Measurements from ENCODE around the gene ARSD. TPM values are rescaled to one million over a fixed set of nuclear protein-coding genes. Genes with fewer than 3 reads are reported as not detected.
A peak's percentile ranks its signal among the peaks of the same experiment; 100 is the strongest.

The ARSD gene
- total and polyA plus RNA-seq, 2 of the 13 experiments (the other 11 are each of a cell fraction or from before 2014, with no cell fraction given) = 4.8 to 6.8 TPM

GRCh38 chrX:2862404-2862803, 66.7 kb downstream of the ARSD start (continued):
- TF ChIP-seq ZNF451 (CRISPR knock-in tag; IDR thresholded peaks at IDR 0.05) (no peak), HIC2 (CRISPR knock-in tag; IDR thresholded peaks at IDR 0.05; ENCODE audit: low read depth) (no peak), ARHGAP35 (CRISPR knock-in tag; IDR thresholded peaks at IDR 0.05; ENCODE audit: borderline replicate concordance) (no peak), PAXIP1 (CRISPR knock-in tag; conservative IDR thresholded peaks at IDR 0.05) (peak; percentile 32)

GRCh38 chrX:2859197-2859797, 69.8 kb downstream of the ARSD start:
- ChIA-PET CTCF (ENCODE audit: low intra/inter-chr PET ratio, low total read pairs) (no interaction called here), POLR2A (no interaction called here)
- FAIRE-seq (no peak), DNase-seq (ENCODE audit: low spot score) (no peak), ATAC-seq (no peak)
- H3K4me2 ChIP-seq (ENCODE audit: low read depth, low read length) = no peak overlapping the region
- H3K79me2 ChIP-seq (ENCODE audit: insufficient read depth, low read length) = no peaks in the 10 kb centered on the region
- intact Hi-C loops (cut with micrococcal nuclease; ENCODE audit: unreplicated experiment) = no loop called here
- H3K27me3 ChIP-seq (ENCODE audit: control insufficient read depth in 1 of 2, insufficient read depth in 2 of 2, low read length in 2 of 2) = no peaks in the 10 kb centered on the region
- peaks cover 0 to 24% of the 10 kb centered on the region in 2 experiments; a peak in 3 of 5 replicates for H3K36me3 ChIP-seq (replicated peaks in 1 of 2; ENCODE audit: control insufficient read depth in 1 of 2, insufficient read depth in 2 of 2, low read length in 2 of 2)
- no peak overlapping the region for H2AFZ ChIP-seq (ENCODE audit: low read length)
- no peak overlapping the region for H3K27ac ChIP-seq (ENCODE audit: extremely low read length, insufficient read depth, low read length)
- no TSS peak for BruUV-seq (replicated peaks)
- in situ Hi-C loops (cut with HindIII; ENCODE audit: extremely low pct_ligation_motif_present, low pct_unique_long_range_greater_than_20kb) = no loop called here
- no peak overlapping the region for H3K9ac ChIP-seq (ENCODE audit: insufficient read depth, low read depth, low read length)
- no peaks in the 10 kb centered on the region for H4K20me1 ChIP-seq (ENCODE audit: insufficient read depth, low read length)
- H3K4me3 ChIP-seq (replicated peaks in 1 of 3; ENCODE audit: insufficient read depth in 1 of 3, low read depth in 2 of 3, low read length in 3 of 3) = no peak overlapping the region
- no peaks in the 10 kb centered on the region for H3K9me3 ChIP-seq (ENCODE audit: low read length)
- H3K4me1 ChIP-seq (ENCODE audit: insufficient read depth, low read length) = peaks cover 19% of the 10 kb centered on the region
- 40% methylated on average over 1 of the region's 1 CpG for WGBS (ENCODE audit: low lambda C conversion rate)
- TF ChIP-seq ZBTB2 (CRISPR knock-in tag; IDR thresholded peaks at IDR 0.05; ENCODE audit: low read depth) (no peak), HOXA7 (CRISPR knock-in tag; IDR thresholded peaks at IDR 0.05) (no peak), NPAS2 (CRISPR knock-in tag; IDR thresholded peaks at IDR 0.05; ENCODE audit: borderline replicate concordance) (no peak), SKIL (CRISPR knock-in tag; IDR thresholded peaks at IDR 0.05; ENCODE audit: borderline replicate concordance) (no peak), SRSF1 (optimal IDR thresholded peaks at IDR 0.05; ENCODE audit: low read depth, low read length) (no peak), RAD51 (IDR thresholded peaks at IDR 0.05; ENCODE audit: borderline replicate concordance) (no peak), PAF1 (CRISPR knock-in tag; IDR thresholded peaks at IDR 0.05) (no peak)
